HEK293 (cell line): ENCODE measurements around the gene TIMM17A.

ENCODE experiments used
- CTCF ChIA-PET: fragments of 350-600 bp; formaldehyde crosslinking; extraction: SDS; loops from one replicate; lab custom pipeline; 2021; ENCODE audit warnings: antibody characterized with exemption; lab: Yijun Ruan, JAX
- POLR2A ChIA-PET: fragments of 300-600 bp; formaldehyde crosslinking; extraction: SDS; loops from one replicate; lab custom pipeline; 2020; ENCODE audit warnings: antibody characterized with exemption, inconsistent platforms; lab: Yijun Ruan, JAX
- H3K27ac ChIP-seq: fragments of 200-500 bp; sonication (Bioruptor generic); 2 replicates; pipeline ENCODE4 v1.5.1; 2014; ENCODE audit warnings: low read depth, low read length, control low read depth, inconsistent platforms; ENCODE audit errors: extremely low read depth
- H3K36me3 ChIP-seq, 2 experiments: fragments of 200-500 bp in 1 of 2; sonication (Bioruptor generic) in 1 of 2; 1 replicate in 1 of 2; 2 replicates in 1 of 2; pipeline ENCODE4 v1.5.1; 2014 to 2017; ENCODE audit warnings: inconsistent platforms in 2 of 2, low read length in 2 of 2; ENCODE audit not compliant: control insufficient read depth in 2 of 2, insufficient read depth in 1 of 2
- H3K4me1 ChIP-seq: fragments of 200-500 bp; sonication (Bioruptor generic); 2 replicates; pipeline ENCODE4 v1.5.1; 2014; ENCODE audit warnings: mild to moderate bottlenecking, low read length, inconsistent platforms; ENCODE audit not compliant: control insufficient read depth, insufficient read depth
- H3K4me3 ChIP-seq: 2 replicates; pipeline ENCODE4 v1.5.1; 2011; ENCODE audit warnings: low read depth, mild to moderate bottlenecking, control low read depth, low read length, moderate library complexity
- H3K9me3 ChIP-seq: fragments of 200-500 bp; sonication (Bioruptor generic); 2 replicates; pipeline ENCODE4 v1.5.1; 2014; ENCODE audit warnings: low read depth, low read length, inconsistent platforms; ENCODE audit not compliant: control insufficient read depth, insufficient read depth
- ZBTB17 ChIP-seq: fragments of 450-650 bp; formaldehyde crosslinking; IDR thresholded peaks from 2 replicates; pipeline ENCODE4 v1.5.1; 2016; ENCODE audit warnings: missing biosample characterization, missing genetic modification characterization
- ZNF121 ChIP-seq: fragments of 450-650 bp; formaldehyde crosslinking; IDR thresholded peaks from 2 replicates; pipeline ENCODE4 v1.5.1; 2016; ENCODE audit warnings: missing biosample characterization, missing genetic modification characterization
- ZNF174 ChIP-seq: fragments of 450-650 bp; formaldehyde crosslinking; IDR thresholded peaks from 2 replicates; pipeline ENCODE4 v1.5.0; 2017; ENCODE audit warnings: missing biosample characterization, mild to moderate bottlenecking, missing genetic modification characterization
- ZNF423 ChIP-seq: fragments of 450-650 bp; formaldehyde crosslinking; IDR thresholded peaks from 2 replicates; pipeline ENCODE4 v1.5.1; 2016; ENCODE audit warnings: missing biosample characterization, missing genetic modification characterization
- ZSCAN23 ChIP-seq: fragments of 450-650 bp; formaldehyde crosslinking; IDR thresholded peaks from 2 replicates; pipeline ENCODE4 v1.5.1; 2016; ENCODE audit warnings: missing biosample characterization, missing genetic modification characterization
- TF ChIP-seq, protein P1 (sequence below): fragments of 450-650 bp; formaldehyde crosslinking; IDR thresholded peaks from 2 replicates; pipeline ENCODE4 v1.5.1; 2016; ENCODE audit warnings: missing biosample characterization, missing genetic modification characterization
- TF ChIP-seq, protein P2 (sequence below): fragments of 450-650 bp; formaldehyde crosslinking; IDR thresholded peaks from 2 replicates; pipeline ENCODE4 v1.5.1; 2016; ENCODE audit warnings: missing biosample characterization, missing genetic modification characterization, low read depth
- TF ChIP-seq, protein P3 (sequence below): fragments of 450-650 bp; formaldehyde crosslinking; IDR thresholded peaks from 2 replicates; pipeline ENCODE4 v1.5.1; 2016; ENCODE audit warnings: missing biosample characterization, missing genetic modification characterization
- TF ChIP-seq, protein P4 (sequence below): fragments of 450-650 bp; IDR thresholded peaks from 2 replicates; pipeline ENCODE4 v1.5.1; 2018; ENCODE audit warnings: missing biosample characterization, missing genetic modification characterization

Gene TIMM17A

DNA sequence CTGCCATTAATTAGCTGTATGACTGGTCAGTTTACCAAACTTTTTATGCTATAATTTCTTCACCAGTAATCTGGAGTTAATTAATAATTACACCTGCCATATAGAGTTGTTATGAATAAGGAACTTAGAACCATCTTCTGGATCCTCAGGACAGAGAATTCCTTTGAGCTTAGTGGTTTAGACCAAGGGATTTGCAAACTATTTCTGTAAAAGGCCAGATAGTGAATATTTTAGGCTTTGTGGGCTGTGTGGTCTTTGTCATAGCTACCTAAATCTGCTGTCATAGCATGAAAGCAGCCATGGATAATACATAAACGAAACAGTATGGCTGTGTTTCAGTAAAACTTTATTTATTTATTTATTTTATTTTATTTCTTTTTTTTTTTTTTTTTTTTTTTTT, 9.0 kb downstream of the TIMM17A start:
- CTCF ChIA-PET = interaction anchor here (0.6 to 5.1 kb wide), 3 partner anchors 10 to 171 kb away, joined by 3 to 30 read pairs (median 8); no protein-coding TSS in a partner anchor

DNA sequence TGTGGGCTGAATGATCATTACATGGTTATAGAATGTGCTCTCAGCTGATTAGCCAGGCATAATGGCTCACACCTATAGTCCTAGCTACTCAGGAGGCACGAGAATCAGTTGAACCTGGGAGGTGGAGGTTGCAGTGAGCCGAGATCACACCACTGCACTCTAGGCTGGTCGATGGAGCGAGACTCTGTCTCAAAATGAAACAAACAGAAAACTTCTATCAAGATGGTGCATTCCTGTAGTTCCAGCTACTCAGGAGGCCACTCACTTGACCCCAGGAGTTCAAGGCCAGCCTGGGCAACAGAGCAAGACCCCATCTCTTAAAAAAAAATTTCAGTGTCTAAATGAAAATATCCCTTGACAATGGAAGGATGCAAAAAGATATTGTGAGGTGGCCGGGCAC, 10.9 kb downstream of the TIMM17A start:
- Histone ChIP-seq H3K4me3 (no peak overlapping the region), H3K27ac (no peak overlapping the region), H3K36me3 (peaks cover 52 to 85% of the 10 kb centered on the region in 2 experiments), H3K9me3 (no peaks in the 10 kb centered on the region), H3K4me1 (peaks cover 10% of the 10 kb centered on the region)
- ChIA-PET CTCF (interaction anchor here (1.1 to 5.1 kb wide), 3 partner anchors 21 to 73 kb away, joined by 3 to 30 read pairs (median 4); no protein-coding TSS in a partner anchor), POLR2A (no interaction called here)
- TF ChIP-seq, protein P1, sequence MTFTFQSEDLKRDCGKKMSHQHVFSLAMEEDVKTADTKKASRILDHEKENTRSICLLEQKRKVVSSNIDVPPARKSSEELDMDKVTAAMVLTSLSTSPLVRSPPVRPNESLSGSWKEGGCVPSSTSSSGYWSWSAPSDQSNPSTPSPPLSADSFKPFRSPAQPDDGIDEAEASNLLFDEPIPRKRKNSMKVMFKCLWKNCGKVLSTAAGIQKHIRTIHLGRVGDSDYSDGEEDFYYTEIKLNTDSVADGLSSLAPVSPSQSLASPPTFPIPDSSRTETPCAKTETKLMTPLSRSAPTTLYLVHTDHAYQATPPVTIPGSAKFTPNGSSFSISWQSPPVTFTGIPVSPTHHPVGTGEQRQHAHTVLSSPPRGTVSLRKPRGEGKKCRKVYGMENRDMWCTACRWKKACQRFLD (tag by site-specific recombination) = no peak
- TF ChIP-seq ZNF121 (tag by site-specific recombination) = peak; percentile 88; the same call in 1 of the 2 replicates

More for the DNA sequence above, 9.0 kb downstream of the TIMM17A start:
- POLR2A ChIA-PET = interaction anchor here (1.3 to 1.9 kb wide), 2 partner anchors 9 to 69 kb away, joined by 3 to 4 read pairs; partner anchors contain the start of gene TIMM17A
- Histone ChIP-seq H3K36me3 (peaks cover 62 to 79% of the 10 kb centered on the region in 2 experiments), H3K4me3 (no peak overlapping the region), H3K27ac (no peak overlapping the region), H3K4me1 (no peaks in the 10 kb centered on the region), H3K9me3 (no peaks in the 10 kb centered on the region)
- TF ChIP-seq, protein P2, sequence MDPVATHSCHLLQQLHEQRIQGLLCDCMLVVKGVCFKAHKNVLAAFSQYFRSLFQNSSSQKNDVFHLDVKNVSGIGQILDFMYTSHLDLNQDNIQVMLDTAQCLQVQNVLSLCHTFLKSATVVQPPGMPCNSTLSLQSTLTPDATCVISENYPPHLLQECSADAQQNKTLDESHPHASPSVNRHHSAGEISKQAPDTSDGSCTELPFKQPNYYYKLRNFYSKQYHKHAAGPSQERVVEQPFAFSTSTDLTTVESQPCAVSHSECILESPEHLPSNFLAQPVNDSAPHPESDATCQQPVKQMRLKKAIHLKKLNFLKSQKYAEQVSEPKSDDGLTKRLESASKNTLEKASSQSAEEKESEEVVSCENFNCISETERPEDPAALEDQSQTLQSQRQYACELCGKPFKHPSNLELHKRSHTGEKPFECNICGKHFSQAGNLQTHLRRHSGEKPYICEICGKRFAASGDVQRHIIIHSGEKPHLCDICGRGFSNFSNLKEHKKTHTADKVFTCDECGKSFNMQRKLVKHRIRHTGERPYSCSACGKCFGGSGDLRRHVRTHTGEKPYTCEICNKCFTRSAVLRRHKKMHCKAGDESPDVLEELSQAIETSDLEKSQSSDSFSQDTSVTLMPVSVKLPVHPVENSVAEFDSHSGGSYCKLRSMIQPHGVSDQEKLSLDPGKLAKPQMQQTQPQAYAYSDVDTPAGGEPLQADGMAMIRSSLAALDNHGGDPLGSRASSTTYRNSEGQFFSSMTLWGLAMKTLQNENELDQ (tag by site-specific recombination) = no peak
- TF ChIP-seq ZNF174 (tag by site-specific recombination) = no peak
- no peak for TF ChIP-seq ZNF423 (tag by site-specific recombination)

DNA sequence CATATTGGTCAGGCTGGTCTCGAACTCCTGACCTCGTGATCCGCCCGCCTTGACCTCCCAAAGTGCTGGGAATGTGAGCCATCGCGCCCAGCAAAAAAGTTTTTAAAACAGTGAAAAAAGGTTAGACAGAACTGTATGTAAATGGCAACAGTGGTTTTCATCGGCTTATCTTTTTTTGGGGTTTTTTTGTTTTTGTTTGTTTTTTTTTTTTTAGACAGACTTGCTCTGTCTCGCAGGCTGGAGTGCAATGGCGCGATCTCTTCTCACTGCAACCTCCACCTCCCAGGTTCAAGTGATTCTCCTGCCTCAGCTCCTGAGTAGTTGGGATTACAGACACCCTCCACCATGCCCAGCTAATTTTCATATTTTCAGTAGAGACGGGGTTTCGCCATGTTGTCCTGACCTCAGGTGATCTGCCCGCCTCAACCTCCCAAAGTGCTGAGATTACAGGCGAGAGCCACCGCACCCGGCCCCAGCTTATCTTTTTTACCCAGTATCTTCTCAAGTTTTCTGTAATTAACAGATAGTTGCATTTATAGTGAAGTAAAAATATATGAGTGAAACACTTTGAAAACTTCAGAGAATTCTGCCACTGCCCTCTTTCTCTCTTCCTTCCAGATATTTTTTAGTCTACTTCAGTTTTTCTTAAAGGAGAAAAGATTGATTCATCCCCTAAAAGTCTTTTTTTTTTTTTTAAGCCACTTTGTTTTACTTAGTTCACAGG, 13.1 kb downstream of the TIMM17A start:
- TF ChIP-seq, protein P3, sequence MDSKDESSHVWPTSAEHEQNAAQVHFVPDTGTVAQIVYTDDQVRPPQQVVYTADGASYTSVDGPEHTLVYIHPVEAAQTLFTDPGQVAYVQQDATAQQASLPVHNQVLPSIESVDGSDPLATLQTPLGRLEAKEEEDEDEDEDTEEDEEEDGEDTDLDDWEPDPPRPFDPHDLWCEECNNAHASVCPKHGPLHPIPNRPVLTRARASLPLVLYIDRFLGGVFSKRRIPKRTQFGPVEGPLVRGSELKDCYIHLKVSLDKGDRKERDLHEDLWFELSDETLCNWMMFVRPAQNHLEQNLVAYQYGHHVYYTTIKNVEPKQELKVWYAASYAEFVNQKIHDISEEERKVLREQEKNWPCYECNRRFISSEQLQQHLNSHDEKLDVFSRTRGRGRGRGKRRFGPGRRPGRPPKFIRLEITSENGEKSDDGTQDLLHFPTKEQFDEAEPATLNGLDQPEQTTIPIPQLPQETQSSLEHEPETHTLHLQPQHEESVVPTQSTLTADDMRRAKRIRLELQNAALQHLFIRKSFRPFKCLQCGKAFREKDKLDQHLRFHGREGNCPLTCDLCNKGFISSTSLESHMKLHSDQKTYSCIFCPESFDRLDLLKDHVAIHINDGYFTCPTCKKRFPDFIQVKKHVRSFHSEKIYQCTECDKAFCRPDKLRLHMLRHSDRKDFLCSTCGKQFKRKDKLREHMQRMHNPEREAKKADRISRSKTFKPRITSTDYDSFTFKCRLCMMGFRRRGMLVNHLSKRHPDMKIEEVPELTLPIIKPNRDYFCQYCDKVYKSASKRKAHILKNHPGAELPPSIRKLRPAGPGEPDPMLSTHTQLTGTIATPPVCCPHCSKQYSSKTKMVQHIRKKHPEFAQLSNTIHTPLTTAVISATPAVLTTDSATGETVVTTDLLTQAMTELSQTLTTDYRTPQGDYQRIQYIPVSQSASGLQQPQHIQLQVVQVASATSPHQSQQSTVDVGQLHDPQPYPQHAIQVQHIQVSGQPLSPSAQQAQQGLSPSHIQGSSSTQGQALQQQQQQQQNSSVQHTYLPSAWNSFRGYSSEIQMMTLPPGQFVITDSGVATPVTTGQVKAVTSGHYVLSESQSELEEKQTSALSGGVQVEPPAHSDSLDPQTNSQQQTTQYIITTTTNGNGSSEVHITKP (tag by site-specific recombination) = 0 out of 2 replicates have a peak, but pooled peaks have one; percentile 17
- 0 out of 2 replicates have a peak, but pooled peaks have one; percentile 45 for TF ChIP-seq ZSCAN23 (tag by site-specific recombination)
- TF ChIP-seq, protein P4, sequence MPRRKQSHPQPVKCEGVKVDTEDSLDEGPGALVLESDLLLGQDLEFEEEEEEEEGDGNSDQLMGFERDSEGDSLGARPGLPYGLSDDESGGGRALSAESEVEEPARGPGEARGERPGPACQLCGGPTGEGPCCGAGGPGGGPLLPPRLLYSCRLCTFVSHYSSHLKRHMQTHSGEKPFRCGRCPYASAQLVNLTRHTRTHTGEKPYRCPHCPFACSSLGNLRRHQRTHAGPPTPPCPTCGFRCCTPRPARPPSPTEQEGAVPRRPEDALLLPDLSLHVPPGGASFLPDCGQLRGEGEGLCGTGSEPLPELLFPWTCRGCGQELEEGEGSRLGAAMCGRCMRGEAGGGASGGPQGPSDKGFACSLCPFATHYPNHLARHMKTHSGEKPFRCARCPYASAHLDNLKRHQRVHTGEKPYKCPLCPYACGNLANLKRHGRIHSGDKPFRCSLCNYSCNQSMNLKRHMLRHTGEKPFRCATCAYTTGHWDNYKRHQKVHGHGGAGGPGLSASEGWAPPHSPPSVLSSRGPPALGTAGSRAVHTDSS (tag by site-specific recombination) = no peak
- TF ChIP-seq ZBTB17 = peak; percentile 35; the same call in 1 of the 2 replicates
- CTCF ChIA-PET = interaction anchor here (0.6 to 3.4 kb wide), 4 partner anchors 14 to 91 kb away, joined by 4 to 17 read pairs (median 8); no protein-coding TSS in a partner anchor
- H3K36me3 ChIP-seq = peaks cover 35 to 63% of the 10 kb centered on the region in 2 experiments

More for the DNA sequence above, 13.1 kb downstream of the TIMM17A start:
- Histone ChIP-seq H3K27ac (no peak overlapping the region), H3K4me3 (no peak overlapping the region), H3K9me3 (no peaks in the 10 kb centered on the region), H3K4me1 (peaks cover 13% of the 10 kb centered on the region)
- POLR2A ChIA-PET = interaction anchor here (0.7 to 0.8 kb wide), 2 partner anchors 72 to 670 kb away, joined by 3 read pairs; no protein-coding TSS in a partner anchor
